Tibial artery (tissue), 4 donors: ENCODE data around the gene IL17RC.
A peak's percentile ranks its signal among the peaks of the same experiment; 100 is the strongest.

Experiments
- DNase-seq, 2 donors: peaks; one replicate each; pipeline ENCODE4 v3.0.0-alpha.2; 2019
- H3K27ac ChIP-seq, 2 donors: fragments of 200-600 bp; sonication (generic) in 1 of 2; 1 replicate in 1 of 2; 2 replicates in 1 of 2; pipeline ENCODE4 v1.5.1; 2018 to 2019; ENCODE audit warnings: mild to moderate bottlenecking in 1 of 2
- H3K27me3 ChIP-seq, 2 donors: fragments of 200-600 bp; sonication (generic) in 1 of 2; one replicate each; pipeline versions ENCODE4 v1.5.1 to v1.6.0; 2016 to 2019
- H3K36me3 ChIP-seq, 3 donors: fragments of 200-600 bp; sonication (generic) in 2 of 3; one replicate each; pipeline ENCODE4 v1.5.1; 2016 to 2019; ENCODE audit warnings: mild to moderate bottlenecking in 2 of 3
- H3K4me1 ChIP-seq, 4 donors: fragments of 200-600 bp; sonication (generic) in 2 of 4; 1 replicate in 3 of 4; 2 replicates in 1 of 4; pipeline ENCODE4 v1.5.1; 2016 to 2019
- H3K4me3 ChIP-seq, 2 donors: fragments of 200-600 bp; sonication (generic) in 1 of 2; 1 replicate in 1 of 2; 2 replicates in 1 of 2; pipeline ENCODE4 v1.5.1; 2018 to 2019; ENCODE audit warnings: mild to moderate bottlenecking in 2 of 2
- H3K9me3 ChIP-seq, 3 donors: fragments of 200-600 bp; sonication (generic) in 1 of 3; one replicate each; pipeline ENCODE4 v1.5.1; 2016 to 2019
- CTCF ChIP-seq, 2 experiments: fragments of 200-600 bp in 1 of 2; fragments of 450-650 bp in 1 of 2; IDR thresholded peaks; one replicate each; pipeline ENCODE4 v1.5.1; 2017 to 2019; ENCODE audit warnings: antibody characterized with exemption in 2 of 2, mild to moderate bottlenecking in 1 of 2, moderate library complexity in 1 of 2
- intact Hi-C: fragments of 100-400 bp; cut with DNase I; formaldehyde crosslinking; loops from one replicate; pipeline ENCODE4 v1.15.0; 2023; ENCODE audit warnings: low total_unique reads

IL17RC gene

DNA sequence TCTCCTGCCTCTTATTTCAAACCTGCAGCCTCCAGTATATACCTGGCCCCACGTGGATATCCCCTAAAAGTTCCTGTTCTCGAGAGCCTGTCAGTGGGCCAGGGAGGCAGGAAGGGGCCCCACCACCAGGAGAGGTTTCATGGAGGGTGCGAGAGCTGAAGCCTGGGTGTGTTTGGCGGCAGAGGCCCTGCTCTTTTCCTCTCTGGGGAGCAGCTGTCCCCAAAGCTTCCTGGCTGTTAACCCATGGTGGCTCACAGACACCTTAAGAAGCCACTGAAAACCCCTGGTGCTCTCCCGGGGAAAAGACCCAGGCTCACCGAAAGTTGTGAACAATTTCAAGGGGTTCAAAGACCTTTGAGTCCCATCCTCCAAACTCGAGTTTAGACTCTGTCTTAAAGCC, 34.2 kb downstream of the IL17RC start:
- Histone ChIP-seq H3K27ac (no peak overlapping the region), H3K9me3 (no peaks in the 10 kb centered on the region), H3K4me1 (peaks cover 0 to 26% (median 19%) of the 10 kb centered on the region in 4 donors), H3K27me3 (no peaks in the 10 kb centered on the region), H3K36me3 (peaks cover 0 to 13% (median 0%) of the 10 kb centered on the region in 3 donors), H3K4me3 (no peak overlapping the region)
- intact Hi-C loops: loop anchor here (10.0 kb wide), 1 partner anchor 274 kb away; no protein-coding TSS in a partner anchor
- TF ChIP-seq CTCF (IDR thresholded peaks at IDR 0.05): no peak
- no peak for DNase-seq

DNA sequence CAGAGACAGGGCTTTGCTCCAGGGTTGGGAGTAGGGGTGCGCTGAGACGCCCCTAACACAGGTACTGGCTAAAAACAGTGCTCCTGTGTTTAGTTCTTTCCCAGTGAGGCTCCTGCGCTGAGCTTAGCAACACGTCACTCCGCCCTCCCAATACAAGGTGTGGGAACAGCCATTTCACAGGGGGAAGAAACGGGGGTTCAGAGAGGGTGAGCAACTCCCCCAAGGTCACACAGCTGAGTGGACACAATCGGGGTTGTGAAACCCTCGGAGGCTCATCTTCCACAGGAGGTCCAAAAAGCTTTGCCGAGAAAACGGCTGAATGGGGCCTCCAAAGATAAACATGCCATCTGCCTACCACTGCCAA, 34.7 kb downstream of the IL17RC start:
- no peak overlapping the region for H3K27ac ChIP-seq
- peak overlapping the region; percentile 57 to 59 for H3K4me3 ChIP-seq
- peaks cover 0 to 22% (median 19%) of the 10 kb centered on the region in 4 donors for H3K4me1 ChIP-seq
- DNase-seq: no peak
- no peaks in the 10 kb centered on the region for H3K27me3 ChIP-seq
- intact Hi-C loops: loop anchor here (10.0 kb wide), 1 partner anchor 273 kb away; no protein-coding TSS in a partner anchor
- H3K9me3 ChIP-seq: no peaks in the 10 kb centered on the region
- H3K36me3 ChIP-seq: peaks cover 0 to 13% (median 0%) of the 10 kb centered on the region in 3 donors
- TF ChIP-seq CTCF (IDR thresholded peaks at IDR 0.05): no peak

DNA sequence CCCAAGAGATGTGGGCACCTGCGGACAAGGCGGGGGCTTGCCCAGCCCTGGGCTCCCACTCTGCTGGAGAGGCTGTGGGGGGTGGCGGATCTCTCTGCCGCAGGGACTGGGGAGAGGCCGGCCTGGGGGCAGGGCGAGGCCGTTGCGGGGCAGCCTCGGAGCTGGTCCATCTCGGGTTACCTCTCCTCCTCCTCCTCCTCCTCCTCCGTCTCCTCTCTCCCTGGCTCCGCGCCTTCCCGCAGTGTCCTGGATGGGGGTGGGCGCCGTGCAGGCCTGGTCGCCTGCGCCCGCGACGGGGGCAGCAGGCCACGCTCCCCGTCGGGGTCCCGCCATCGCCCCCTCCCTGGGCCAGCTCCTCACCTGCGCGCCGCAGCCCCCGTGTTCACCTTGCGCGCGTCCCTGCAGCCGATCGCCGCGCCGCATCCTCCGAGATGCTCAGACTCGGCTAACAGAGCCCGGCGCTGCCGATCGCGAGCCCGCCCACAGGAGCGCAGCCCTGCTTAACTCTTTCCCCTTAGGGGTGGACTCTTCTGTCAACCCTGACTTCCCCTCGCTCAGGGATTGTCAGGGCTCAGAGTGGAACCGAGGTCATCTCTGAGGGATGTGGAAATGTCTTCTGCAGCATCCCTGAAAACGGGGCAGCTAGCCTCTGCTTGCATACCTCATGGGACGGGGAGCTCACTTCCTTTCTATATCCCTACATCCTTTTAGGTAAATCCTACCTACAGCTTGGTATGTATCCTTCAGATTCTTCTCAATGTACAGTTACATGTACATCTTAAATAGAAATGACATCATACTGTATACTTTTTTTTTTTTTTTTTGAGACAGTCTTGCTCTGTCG, 35.3 kb downstream of the IL17RC start, which contains the start of gene PRRT3:
Gene PRRT3 (minus strand): TSS at position 447 of the 844 bp plus-strand sequence. CDS start 2,293 bp downstream, outside the sequence.
- DNase-seq: no peak
- no peaks in the 10 kb centered on the region for H3K9me3 ChIP-seq
- peak within 1 kb of the TSS in 1 of 2 donors; percentile 18 for H3K27ac ChIP-seq
- intact Hi-C loops: loop anchor here (10.0 kb wide), 1 partner anchor 273 kb away; no protein-coding TSS in a partner anchor
- TF ChIP-seq CTCF (IDR thresholded peaks at IDR 0.05): no peak
- peak within 1 kb of the TSS; percentile 57 to 59 for H3K4me3 ChIP-seq
- H3K27me3 ChIP-seq: no peaks in the 10 kb centered on the region
- H3K36me3 ChIP-seq: peaks cover 0 to 13% (median 0%) of the 10 kb centered on the region in 3 donors
- H3K4me1 ChIP-seq: peaks cover 0 to 21% (median 19%) of the 10 kb centered on the region in 4 donors

GRCh38 chr3:9955067-9955502, 38.2 kb downstream of the IL17RC start:
- H3K36me3 ChIP-seq: peaks cover 0 to 19% (median 0%) of the 10 kb centered on the region in 3 donors
- no peak for DNase-seq
- H3K27me3 ChIP-seq: no peaks in the 10 kb centered on the region
- peaks cover 0 to 13% (median 10%) of the 10 kb centered on the region in 4 donors for H3K4me1 ChIP-seq
- H3K27ac ChIP-seq: no peak overlapping the region
- H3K4me3 ChIP-seq: no peak overlapping the region
- intact Hi-C loops: loop anchor here (10.0 kb wide), 1 partner anchor 270 kb away; no protein-coding TSS in a partner anchor
- no peak for TF ChIP-seq CTCF (IDR thresholded peaks at IDR 0.05)
- no peaks in the 10 kb centered on the region for H3K9me3 ChIP-seq

DNA sequence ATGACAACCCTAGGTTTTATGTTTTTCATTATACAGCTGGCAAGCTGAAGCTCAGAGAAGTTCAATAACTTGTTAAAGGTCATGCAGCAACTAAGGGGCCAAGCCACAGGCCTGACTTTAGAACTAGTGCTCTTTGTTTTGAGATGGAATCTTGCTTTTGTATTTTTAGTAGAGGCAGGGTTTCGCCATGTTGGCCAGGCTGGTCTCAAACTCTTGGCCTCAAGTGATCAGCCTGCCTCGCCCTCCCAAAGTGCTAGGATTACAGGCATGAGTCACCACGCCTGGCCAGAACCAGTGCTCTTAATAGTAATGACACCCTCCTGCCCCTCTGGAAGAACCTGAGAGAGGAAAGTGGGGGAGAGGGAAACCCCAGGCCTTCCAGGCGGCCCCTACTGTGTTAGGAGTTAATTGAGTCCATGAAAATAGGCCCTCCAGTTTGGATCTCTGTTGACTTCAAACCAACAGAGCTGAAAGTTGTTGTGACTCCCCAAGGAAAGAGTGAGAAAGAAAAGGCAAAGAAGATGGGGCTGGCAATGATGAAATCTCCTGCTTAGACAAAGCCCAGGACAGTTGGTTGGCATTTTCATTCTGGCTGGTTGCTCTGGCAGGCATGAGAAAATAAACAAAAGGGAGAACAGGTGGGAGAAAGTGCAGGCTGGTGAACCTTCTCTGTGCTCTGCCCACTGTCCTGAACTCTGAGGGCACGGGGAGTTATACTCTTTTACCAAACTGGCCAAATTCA, 38.9 kb downstream of the IL17RC start:
- TF ChIP-seq CTCF (IDR thresholded peaks at IDR 0.05): no peak
- H3K27me3 ChIP-seq: no peaks in the 10 kb centered on the region
- no peak overlapping the region for H3K27ac ChIP-seq
- intact Hi-C loops: loop anchor here (10.0 kb wide), 1 partner anchor 269 kb away; no protein-coding TSS in a partner anchor
- no peak for DNase-seq
- H3K9me3 ChIP-seq: no peaks in the 10 kb centered on the region
- no peak overlapping the region for H3K4me3 ChIP-seq
- peaks cover 0 to 13% (median 10%) of the 10 kb centered on the region in 4 donors for H3K4me1 ChIP-seq
- H3K36me3 ChIP-seq: peaks cover 0 to 24% (median 0%) of the 10 kb centered on the region in 3 donors
